Neural progenitor cell (in vitro differentiated cells): ENCODE data around the gene FBXW8. TPM values are rescaled to one million over a fixed set of nuclear protein-coding genes. Genes with fewer than 3 reads are reported as not detected.

Experiments
- DNase-seq: peaks from one replicate; pipeline ENCODE4 v3.0.0-alpha.2; 2016; ENCODE audit warnings: low spot score
- H2AFZ ChIP-seq: fragments of 200-600 bp; sonication (generic); replicated peaks from 2 replicates; pipeline ENCODE4 v1.6.1; 2016; ENCODE audit warnings: antibody characterized with exemption
- H3F3A ChIP-seq: fragments of 200-600 bp; sonication (generic); 2 replicates; pipeline ENCODE4 v1.6.1; 2016; ENCODE audit warnings: antibody characterized with exemption, low read depth
- H3K27ac ChIP-seq: fragments of 200-600 bp; sonication (generic); 2 replicates; pipeline ENCODE4 v1.5.1; 2016; ENCODE audit warnings: mild to moderate bottlenecking
- H3K27me3 ChIP-seq: fragments of 200-600 bp; sonication (generic); 2 replicates; pipeline ENCODE4 v1.6.1; 2016; ENCODE audit warnings: mild to moderate bottlenecking, moderate library complexity
- H3K36me3 ChIP-seq: fragments of 200-600 bp; sonication (generic); 2 replicates; pipeline ENCODE4 v1.5.1; 2016
- H3K4me1 ChIP-seq: fragments of 200-600 bp; sonication (generic); 2 replicates; pipeline ENCODE4 v1.6.1; 2016; ENCODE audit warnings: mixed run types
- H3K4me2 ChIP-seq: fragments of 200-600 bp; sonication (generic); 2 replicates; pipeline ENCODE4 v1.6.1; 2016
- H3K4me3 ChIP-seq: fragments of 200-600 bp; sonication (generic); 2 replicates; pipeline ENCODE4 v1.5.1; 2016
- H3K79me2 ChIP-seq: fragments of 200-600 bp; sonication (generic); 2 replicates; pipeline ENCODE4 v1.6.1; 2016; ENCODE audit warnings: low read depth
- H3K9ac ChIP-seq: fragments of 200-600 bp; sonication (generic); 2 replicates; pipeline ENCODE4 v1.6.1; 2016
- H3K9me3 ChIP-seq: fragments of 200-600 bp; sonication (generic); 2 replicates; pipeline ENCODE4 v1.5.1; 2016; ENCODE audit warnings: low read depth
- H4K20me1 ChIP-seq: fragments of 200-600 bp; sonication (generic); 2 replicates; pipeline ENCODE4 v1.6.1; 2016; ENCODE audit warnings: low read depth
- H3K27ac Mint-ChIP-seq: 3 replicates; pipeline ENCODE4 v1.8.0; 2021; ENCODE audit warnings: mixed read lengths
- H3K27me3 Mint-ChIP-seq: 2 replicates; pipeline ENCODE4 v1.8.0; 2022; ENCODE audit warnings: low read depth, mild to moderate bottlenecking, inconsistent platforms, moderate library complexity, mixed read lengths; ENCODE audit not compliant: insufficient read depth
- H3K36me3 Mint-ChIP-seq: 3 replicates; pipeline ENCODE4 v1.8.0; 2021; ENCODE audit warnings: mixed read lengths
- H3K4me1 Mint-ChIP-seq: 3 replicates; pipeline ENCODE4 v1.8.0; 2021; ENCODE audit warnings: mixed read lengths
- H3K4me3 Mint-ChIP-seq: 3 replicates; pipeline ENCODE4 v1.8.0; 2021; ENCODE audit warnings: mild to moderate bottlenecking, moderate library complexity, mixed read lengths
- H3K9me3 Mint-ChIP-seq: 3 replicates; pipeline ENCODE4 v1.8.0; 2020; ENCODE audit warnings: mixed read lengths
- EZH2 ChIP-seq: fragments of 200-600 bp; sonication (generic); IDR thresholded peaks from 2 replicates; pipeline ENCODE4 v1.6.1; 2017; ENCODE audit warnings: antibody characterized with exemption, mild to moderate bottlenecking, moderate library complexity
- EZH2phosphoT487 ChIP-seq: fragments of 200-600 bp; sonication (generic); IDR thresholded peaks from 2 replicates; pipeline ENCODE4 v1.6.1; 2017; ENCODE audit warnings: antibody characterized with exemption
- total RNA-seq: library from RNA; depleted of rRNA; stranded (reverse); fragments of >200 nt; gene quantifications from 2 replicates; pipeline ENCODE4 v1.2.3, GENCODE V29; 2015; ENCODE audit warnings: low replicate concordance
- TF ChIP-seq, protein P1 (sequence below): fragments of 200-600 bp; sonication (generic); IDR thresholded peaks from 2 replicates; pipeline ENCODE4 v1.5.1; 2017; ENCODE audit warnings: antibody characterized with exemption, mild to moderate bottlenecking

Gene FBXW8
- total RNA-seq, 1 donor from 2014 or later, result 20.7 TPM

DNA sequence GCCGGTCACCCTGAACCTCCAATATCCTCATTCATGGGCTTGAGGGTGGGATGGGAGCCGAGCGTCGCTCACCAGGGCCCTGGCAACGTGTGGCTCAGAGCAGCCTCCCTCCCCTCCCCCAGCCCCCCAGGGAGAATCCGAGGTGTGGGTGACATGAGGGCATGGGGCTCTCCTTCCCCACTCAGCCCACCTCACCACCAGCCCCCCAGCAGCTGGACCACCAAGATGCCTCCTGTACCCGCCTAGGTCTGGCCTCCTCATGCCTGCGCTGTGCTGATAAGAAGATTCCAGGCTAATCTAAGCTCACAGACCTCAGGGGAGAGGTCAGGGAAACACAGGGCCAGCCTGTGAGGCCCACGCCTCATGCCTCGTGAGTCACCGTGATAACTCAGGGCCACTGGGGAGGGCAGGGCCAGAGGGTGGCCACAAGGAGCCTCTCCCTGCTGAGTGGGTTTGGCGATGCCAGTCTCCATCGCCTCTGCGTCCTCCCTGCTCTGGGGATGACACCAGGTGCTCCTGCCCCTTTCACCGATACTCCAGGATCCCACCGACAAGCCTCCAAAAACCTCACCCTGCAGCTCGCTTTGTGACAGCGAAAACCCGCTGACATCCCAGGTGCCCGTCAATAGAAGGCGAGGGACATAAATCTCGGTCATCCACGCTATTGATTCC is 131.6 kb downstream of the FBXW8 start:
- H3K4me3 Mint-ChIP-seq, result peak overlapping the region; percentile 57
- no peak overlapping the region for H3K27ac Mint-ChIP-seq

DNA sequence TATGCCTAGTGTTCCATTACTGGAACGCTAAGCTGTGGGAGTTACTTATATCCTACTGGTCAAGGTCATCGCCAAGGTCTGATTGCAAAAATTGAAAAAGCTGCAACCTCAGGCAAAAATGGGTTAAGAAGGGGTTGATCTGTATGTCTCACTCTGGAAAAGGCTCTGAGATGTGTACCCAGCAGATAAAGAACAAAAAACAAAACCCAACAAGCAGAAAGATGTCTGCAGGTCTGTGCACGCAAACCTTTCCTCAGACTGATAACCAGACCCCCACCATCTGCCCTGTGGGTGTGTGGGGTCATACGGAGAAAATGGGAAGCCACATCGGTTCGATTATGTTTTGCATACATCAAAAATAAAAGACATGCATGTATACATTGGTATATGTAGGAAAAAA is 132.1 kb downstream of the FBXW8 start:
- no peak for DNase-seq
- H3K9me3 Mint-ChIP-seq, result no peaks in the 10 kb centered on the region
- peaks cover 8% of the 10 kb centered on the region for H3K27me3 Mint-ChIP-seq
- peaks cover 12% of the 10 kb centered on the region for H3K4me1 ChIP-seq
- no peak overlapping the region for H3K9ac ChIP-seq
- H3K36me3 ChIP-seq, result no peaks in the 10 kb centered on the region
- no peak overlapping the region for H3K27ac Mint-ChIP-seq
- no peak overlapping the region for H3K4me2 ChIP-seq
- TF ChIP-seq, protein P1, sequence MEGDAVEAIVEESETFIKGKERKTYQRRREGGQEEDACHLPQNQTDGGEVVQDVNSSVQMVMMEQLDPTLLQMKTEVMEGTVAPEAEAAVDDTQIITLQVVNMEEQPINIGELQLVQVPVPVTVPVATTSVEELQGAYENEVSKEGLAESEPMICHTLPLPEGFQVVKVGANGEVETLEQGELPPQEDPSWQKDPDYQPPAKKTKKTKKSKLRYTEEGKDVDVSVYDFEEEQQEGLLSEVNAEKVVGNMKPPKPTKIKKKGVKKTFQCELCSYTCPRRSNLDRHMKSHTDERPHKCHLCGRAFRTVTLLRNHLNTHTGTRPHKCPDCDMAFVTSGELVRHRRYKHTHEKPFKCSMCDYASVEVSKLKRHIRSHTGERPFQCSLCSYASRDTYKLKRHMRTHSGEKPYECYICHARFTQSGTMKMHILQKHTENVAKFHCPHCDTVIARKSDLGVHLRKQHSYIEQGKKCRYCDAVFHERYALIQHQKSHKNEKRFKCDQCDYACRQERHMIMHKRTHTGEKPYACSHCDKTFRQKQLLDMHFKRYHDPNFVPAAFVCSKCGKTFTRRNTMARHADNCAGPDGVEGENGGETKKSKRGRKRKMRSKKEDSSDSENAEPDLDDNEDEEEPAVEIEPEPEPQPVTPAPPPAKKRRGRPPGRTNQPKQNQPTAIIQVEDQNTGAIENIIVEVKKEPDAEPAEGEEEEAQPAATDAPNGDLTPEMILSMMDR, result no peak
- TF ChIP-seq EZH2phosphoT487 (no peak), EZH2 (no peak)
- no peaks in the 10 kb centered on the region for H4K20me1 ChIP-seq
- H3F3A ChIP-seq, result peaks cover 7% of the 10 kb centered on the region
- H3K9me3 ChIP-seq, result no peaks in the 10 kb centered on the region
- no peaks in the 10 kb centered on the region for H3K36me3 Mint-ChIP-seq
- no peak overlapping the region for H3K27ac ChIP-seq
- peaks cover 40% of the 10 kb centered on the region for H3K4me1 Mint-ChIP-seq
- H3K27me3 ChIP-seq, result no peaks in the 10 kb centered on the region
- H3K79me2 ChIP-seq, result no peaks in the 10 kb centered on the region
- peak overlapping the region; percentile 57 for H3K4me3 Mint-ChIP-seq
- no peak overlapping the region for H3K4me3 ChIP-seq
- H2AFZ ChIP-seq, result no peak overlapping the region

More for the DNA sequence above, 131.6 kb downstream of the FBXW8 start:
- Histone ChIP-seq H4K20me1 (no peaks in the 10 kb centered on the region), H2AFZ (no peak overlapping the region), H3K79me2 (no peaks in the 10 kb centered on the region), H3K9ac (no peak overlapping the region), H3K4me2 (no peak overlapping the region), H3K36me3 (no peaks in the 10 kb centered on the region), H3F3A (peaks cover 7% of the 10 kb centered on the region), H3K4me1 (peaks cover 16% of the 10 kb centered on the region), H3K4me3 (no peak overlapping the region), H3K9me3 (no peaks in the 10 kb centered on the region), H3K27ac (no peak overlapping the region), H3K27me3 (no peaks in the 10 kb centered on the region)
- DNase-seq, result no peak
- Mint-ChIP-seq H3K9me3 (no peaks in the 10 kb centered on the region), H3K4me1 (peaks cover 41% of the 10 kb centered on the region), H3K36me3 (no peaks in the 10 kb centered on the region), H3K27me3 (peaks cover 8% of the 10 kb centered on the region)
- no peak for TF ChIP-seq EZH2phosphoT487

DNA sequence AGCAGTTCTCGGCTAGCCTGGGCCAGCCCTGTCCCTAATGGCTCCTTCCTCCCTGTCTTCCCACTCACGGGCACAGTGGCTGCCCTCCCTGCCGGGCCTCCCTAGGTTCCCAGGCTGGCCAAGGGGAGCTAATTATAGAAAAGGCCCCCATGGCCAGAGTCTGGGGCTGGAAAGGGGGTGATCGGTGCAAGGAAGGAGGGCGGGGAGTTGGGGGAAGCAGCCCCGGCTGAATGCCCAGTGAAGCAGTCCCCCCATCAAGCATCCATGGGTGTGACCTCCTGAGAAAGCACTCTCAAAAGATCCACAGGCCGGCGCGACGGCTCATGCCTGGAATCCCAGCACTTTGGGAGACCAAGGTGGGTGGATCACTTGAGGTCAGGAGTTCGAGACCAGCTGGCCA is 133.6 kb downstream of the FBXW8 start:
- Histone ChIP-seq H3K9me3 (no peaks in the 10 kb centered on the region), H3K27me3 (no peaks in the 10 kb centered on the region), H3F3A (peaks cover 7% of the 10 kb centered on the region), H3K9ac (no peak overlapping the region), H3K36me3 (no peaks in the 10 kb centered on the region), H3K4me2 (no peak overlapping the region), H3K4me1 (peaks cover 12% of the 10 kb centered on the region), H2AFZ (no peak overlapping the region), H3K27ac (no peak overlapping the region), H4K20me1 (no peaks in the 10 kb centered on the region), H3K4me3 (no peak overlapping the region), H3K79me2 (no peaks in the 10 kb centered on the region)
- DNase-seq, result no peak
- Mint-ChIP-seq H3K4me3 (no peak overlapping the region), H3K9me3 (no peaks in the 10 kb centered on the region), H3K27ac (peak overlapping the region; percentile 50), H3K27me3 (peaks cover 10% of the 10 kb centered on the region), H3K36me3 (no peaks in the 10 kb centered on the region), H3K4me1 (peaks cover 42% of the 10 kb centered on the region)
- TF ChIP-seq EZH2phosphoT487 (no peak), EZH2 (no peak)
- TF ChIP-seq, protein P1, result no peak

DNA sequence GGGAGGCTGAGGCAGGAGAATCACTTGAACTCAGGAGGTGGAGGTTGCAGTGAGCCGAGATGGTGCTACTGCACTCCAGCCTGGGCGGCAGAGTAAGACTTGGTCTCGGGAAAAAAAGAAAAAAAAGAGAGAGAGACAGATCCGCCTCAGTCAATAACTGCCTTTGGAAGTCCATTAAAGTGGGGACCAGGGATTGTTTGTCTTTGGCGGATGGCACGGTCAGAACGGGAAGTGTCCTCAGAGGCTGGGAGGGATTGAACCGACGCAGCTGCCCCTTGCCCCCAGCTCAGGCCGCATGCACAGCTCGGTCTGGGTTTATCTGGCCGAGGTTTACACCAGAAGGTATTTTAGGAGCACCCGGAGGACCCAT is 134.0 kb downstream of the FBXW8 start:
- H3K4me2 ChIP-seq, result peak overlapping the region; percentile 45
- H3F3A ChIP-seq, result peaks cover 7% of the 10 kb centered on the region
- Mint-ChIP-seq H3K9me3 (no peaks in the 10 kb centered on the region), H3K4me3 (no peak overlapping the region), H3K4me1 (peaks cover 39% of the 10 kb centered on the region), H3K27ac (peak overlapping the region; percentile 50), H3K36me3 (no peaks in the 10 kb centered on the region), H3K27me3 (peaks cover 10% of the 10 kb centered on the region)
- no peak overlapping the region for H3K27ac ChIP-seq
- no peak overlapping the region for H3K9ac ChIP-seq
- no peaks in the 10 kb centered on the region for H3K27me3 ChIP-seq
- H3K9me3 ChIP-seq, result no peaks in the 10 kb centered on the region
- peaks cover 12% of the 10 kb centered on the region for H3K4me1 ChIP-seq
- DNase-seq, result no peak
- TF ChIP-seq EZH2phosphoT487 (no peak), EZH2 (no peak)
- TF ChIP-seq, protein P1, result no peak
- no peak overlapping the region for H3K4me3 ChIP-seq
- no peaks in the 10 kb centered on the region for H4K20me1 ChIP-seq
- no peaks in the 10 kb centered on the region for H3K79me2 ChIP-seq
- no peak overlapping the region for H2AFZ ChIP-seq
- H3K36me3 ChIP-seq, result no peaks in the 10 kb centered on the region
